K562 (cell line): ENCODE data around the gene BRAF. TPM values are rescaled to one million over a fixed set of nuclear protein-coding genes. Genes with fewer than 3 reads are reported as not detected.

Source experiments
- CSDE1 ChIP-seq, 2 experiments: fragments of 450-650 bp; IDR thresholded peaks; 2 replicates each; pipeline ENCODE4 v1.6.1; 2016; ENCODE audit warnings: mild to moderate bottlenecking in 1 of 2
- EHMT2 ChIP-seq: fragments of 450-650 bp; IDR thresholded peaks from 2 replicates; pipeline ENCODE4 v1.6.1; 2018; ENCODE audit warnings: antibody characterized with exemption
- ETV6 ChIP-seq, 3 experiments: fragments of 150-350 bp in 1 of 3; sonication (generic) in 1 of 3; formaldehyde crosslinking in 1 of 3; IDR thresholded peaks; 2 replicates each; pipeline versions ENCODE4 v1.6.1 to v1.8.0; 2014 to 2022; ENCODE audit warnings: borderline replicate concordance in 2 of 3, low read depth in 2 of 3, antibody characterized with exemption in 1 of 3, low read length in 1 of 3, mild to moderate bottlenecking in 1 of 3, missing genetic modification reagents in 1 of 3
- GTF2E2 ChIP-seq: fragments of 200-800 bp; sonication (Bioruptor generic); IDR thresholded peaks from 2 replicates; pipeline ENCODE4 v1.6.1; 2016; ENCODE audit warnings: missing genetic modification characterization, missing compliant biosample characterization
- HMBOX1 ChIP-seq: sonication (generic); IDR thresholded peaks from 2 replicates; pipeline ENCODE4 v1.6.1; 2016
- MYNN ChIP-seq, 2 experiments: sonication (generic); formaldehyde crosslinking in 1 of 2; IDR thresholded peaks; 2 replicates each; pipeline versions ENCODE4 v1.5.0 to v1.6.1; 2016 to 2020; ENCODE audit warnings: antibody characterized with exemption in 1 of 2, missing genetic modification reagents in 1 of 2
- NCOA6 ChIP-seq: fragments of 450-650 bp; IDR thresholded peaks from 2 replicates; pipeline ENCODE4 v1.6.1; 2017; ENCODE audit warnings: mild to moderate bottlenecking
- NR4A1 ChIP-seq, 2 experiments: fragments of 250-450 bp in 1 of 2; fragments of 450-650 bp in 1 of 2; sonication (Bioruptor Pico) in 1 of 2; IDR thresholded peaks; 2 replicates each; pipeline versions ENCODE4 v1.4.0 to v1.6.1; 2016 to 2020; ENCODE audit warnings: mild to moderate bottlenecking in 2 of 2, missing compliant biosample characterization in 1 of 2, missing genetic modification characterization in 1 of 2, moderate library complexity in 1 of 2
- POLR2A ChIP-seq: fragments of 450-650 bp; conservative IDR thresholded peaks from 2 replicates; pipeline ENCODE4 v1.6.1; 2016
- RBM22 ChIP-seq: fragments of 200-400 bp; formaldehyde crosslinking; IDR thresholded peaks from 2 replicates; pipeline ENCODE4 v1.6.1; 2018; ENCODE audit warnings: low read length, low read depth; ENCODE audit not compliant: poor library complexity, severe bottlenecking
- TGIF2 ChIP-seq: sonication (generic); formaldehyde crosslinking; IDR thresholded peaks from 2 replicates; pipeline ENCODE4 v1.8.1; 2022; ENCODE audit warnings: mild to moderate bottlenecking, missing genetic modification reagents, moderate library complexity
- ZNF121 ChIP-seq: sonication (generic); formaldehyde crosslinking; conservative IDR thresholded peaks from 2 replicates; pipeline ENCODE4 v1.8.0; 2022; ENCODE audit warnings: missing genetic modification reagents
- ZNF124 ChIP-seq: sonication (generic); formaldehyde crosslinking; IDR thresholded peaks from 2 replicates; pipeline ENCODE4 v1.8.1; 2022; ENCODE audit warnings: missing genetic modification reagents
- ZNF140 ChIP-seq: fragments of 250-450 bp; sonication (Bioruptor Pico); IDR thresholded peaks from 2 replicates; pipeline ENCODE4 v1.8.0; 2021; ENCODE audit warnings: moderate library complexity, mild to moderate bottlenecking, inconsistent platforms
- ZNF280B ChIP-seq: fragments of 250-450 bp; sonication (Bioruptor Pico); IDR thresholded peaks from 2 replicates; pipeline ENCODE4 v1.5.1; 2021; ENCODE audit warnings: mild to moderate bottlenecking
- ZNF318 ChIP-seq, 2 experiments: fragments of 450-650 bp; IDR thresholded peaks; 2 replicates each; pipeline ENCODE4 v1.6.1; 2016; ENCODE audit warnings: mild to moderate bottlenecking in 2 of 2, borderline replicate concordance in 1 of 2, low read depth in 1 of 2, moderate library complexity in 1 of 2
- polyA plus RNA-seq, 8 experiments: library from polyadenylated mRNA; depleted of rRNA in 4 of 8; stranded (reverse) in 5 of 8; unstranded in 3 of 8; fragments of >200 nt; fragmentation: Nextera tagmentation in 2 of 8; fragmentation: Illumina TruSeq in 1 of 8; extraction: Ambion mirVana in 2 of 8; extraction: Trizol in 1 of 8; gene quantifications; 2 replicates each; pipeline versions ENCODE4 v1.2.1 to v1.2.3, GENCODE V29; 2011 to 2014; ENCODE audit warnings: inconsistent platforms in 1 of 8, missing spikeins in 1 of 8
- total RNA-seq, 7 experiments: library from RNA; depleted of rRNA in 6 of 7; stranded (reverse); fragments of >200 nt in 6 of 7; fragmentation: Illumina TruSeq in 2 of 7; extraction: Trizol in 2 of 7; gene quantifications; 2 replicates each; pipeline versions ENCODE4 v1.2.1 to v1.2.3, GENCODE V29; 2011 to 2021; ENCODE audit warnings: low replicate concordance in 1 of 7

Gene BRAF
- total and polyA plus RNA-seq, 9 of the 15 experiments (the other 6 are each of a cell fraction or from before 2014, with no cell fraction given): 3.6 to 38.3 (median 21.9) TPM

- TF ChIP-seq ZNF280B: no peak
- TF ChIP-seq ZNF121 (CRISPR knock-in tag): no peak
- peak; percentile 28; the same call in 1 of the 2 replicates for TF ChIP-seq EHMT2
- peak; percentile 66 for TF ChIP-seq POLR2A
- TF ChIP-seq TGIF2 (CRISPR knock-in tag): peak; percentile 82; the same call in 1 of the 2 replicates
- TF ChIP-seq ZNF124 (CRISPR knock-in tag): no peak
- no peak for TF ChIP-seq ETV6 (IDR thresholded peaks at IDR 0.05; ENCODE audit: borderline replicate concordance in 1 of 2, low read depth in 2 of 2, low read length in 1 of 2)
- TF ChIP-seq ETV6 (CRISPR knock-in tag; IDR thresholded peaks at IDR 0.05; ENCODE audit: borderline replicate concordance): no peak
- TF ChIP-seq ZNF318 (IDR thresholded peaks at IDR 0.05; ENCODE audit: borderline replicate concordance in 1 of 2, low read depth in 1 of 2): no peak
- TF ChIP-seq NR4A1 (CRISPR knock-in tag; IDR thresholded peaks at IDR 0.05): peak; percentile 30; the same call in 1 of the 2 replicates
- peak; percentile 30; the same call in 1 of the 2 replicates for TF ChIP-seq NR4A1 (tag; IDR thresholded peaks at IDR 0.05)
- 0 out of 2 replicates have a peak, but pooled peaks have one; percentile 37 for TF ChIP-seq MYNN (IDR thresholded peaks at IDR 0.05)
- TF ChIP-seq MYNN (CRISPR knock-in tag; IDR thresholded peaks at IDR 0.05): no peak
- peak; percentile 77 for TF ChIP-seq RBM22
- TF ChIP-seq HMBOX1: peak; percentile 66; the same call in 1 of the 2 replicates
- no peak for TF ChIP-seq CSDE1 (IDR thresholded peaks at IDR 0.05)
- peak; percentile 94 for TF ChIP-seq GTF2E2
- TF ChIP-seq ZNF140 (CRISPR knock-in tag): no peak
- TF ChIP-seq NCOA6: peak; percentile 30; the same call in 1 of the 2 replicates
Measured at GRCh38 chr7:140924019-140924820, 509 bp downstream of the BRAF start (continued).
